ENCODE results near the gene FAM53B. TPM values are rescaled to one million over a fixed set of nuclear protein-coding genes. Genes with fewer than 3 reads are reported as not detected.

FAM53B gene
- total and polyA plus RNA-seq, 12 donors = 11.6 to 42.9 (median 29.1) TPM

DNA sequence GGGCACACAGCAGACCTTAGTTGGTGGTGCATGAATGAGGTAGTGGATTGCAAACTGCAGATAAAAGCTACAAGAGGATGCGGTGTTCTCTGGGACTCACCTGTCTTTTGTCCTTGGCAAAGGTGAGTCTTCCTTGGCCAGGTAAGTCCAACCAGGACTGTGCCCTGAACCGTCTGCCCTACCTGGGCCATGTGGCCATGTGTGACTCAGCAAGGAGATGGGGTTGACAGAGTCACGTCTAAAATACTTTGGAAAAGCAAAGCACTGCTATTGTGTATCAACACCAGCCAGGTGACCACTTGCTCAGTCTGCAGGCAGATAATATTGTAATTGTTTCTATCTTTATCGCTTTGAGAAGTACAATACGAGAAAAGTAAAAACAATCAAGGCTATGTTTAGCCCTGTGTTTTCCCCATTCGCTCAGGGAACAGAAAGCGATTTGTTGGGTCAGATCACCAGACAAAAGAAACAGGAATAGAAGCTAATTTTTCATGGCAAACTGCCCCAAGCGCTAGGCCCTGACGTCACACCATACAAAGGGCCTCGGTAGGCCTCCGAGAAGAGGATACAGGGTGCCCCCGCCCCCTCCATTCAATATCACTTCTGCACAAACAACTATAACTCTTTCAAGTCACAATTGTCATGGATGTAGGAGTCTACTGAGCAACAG, 57.3 kb downstream of the FAM53B start:
- H3K4me3 ChIP-seq = no peak overlapping the region
- no peaks in the 10 kb centered on the region for H3K9me3 ChIP-seq
- H3K27ac ChIP-seq = peak overlapping the region; percentile 51 to 87 (median 75)
- ATAC-seq (peak; percentile 13 to 88 (median 76)), DNase-seq (peak; percentile 45 to 88)
- peaks cover 23 to 100% (median 91%) of the 10 kb centered on the region in 9 donors for H3K4me1 ChIP-seq
- peaks cover 0 to 26% (median 2%) of the 10 kb centered on the region in 9 donors for H3K36me3 ChIP-seq
- 32 to 36% methylated on average over 12 of the region's 12 CpGs for WGBS, 2 donors
- intact Hi-C loops (cut with DNase I) = loop anchor here in 2 of 10 donors (10.0 kb wide), 1 partner anchor 48 kb away; no protein-coding TSS in a partner anchor
- H3K27me3 ChIP-seq = no peaks in the 10 kb centered on the region
- TF ChIP-seq, protein P1, sequence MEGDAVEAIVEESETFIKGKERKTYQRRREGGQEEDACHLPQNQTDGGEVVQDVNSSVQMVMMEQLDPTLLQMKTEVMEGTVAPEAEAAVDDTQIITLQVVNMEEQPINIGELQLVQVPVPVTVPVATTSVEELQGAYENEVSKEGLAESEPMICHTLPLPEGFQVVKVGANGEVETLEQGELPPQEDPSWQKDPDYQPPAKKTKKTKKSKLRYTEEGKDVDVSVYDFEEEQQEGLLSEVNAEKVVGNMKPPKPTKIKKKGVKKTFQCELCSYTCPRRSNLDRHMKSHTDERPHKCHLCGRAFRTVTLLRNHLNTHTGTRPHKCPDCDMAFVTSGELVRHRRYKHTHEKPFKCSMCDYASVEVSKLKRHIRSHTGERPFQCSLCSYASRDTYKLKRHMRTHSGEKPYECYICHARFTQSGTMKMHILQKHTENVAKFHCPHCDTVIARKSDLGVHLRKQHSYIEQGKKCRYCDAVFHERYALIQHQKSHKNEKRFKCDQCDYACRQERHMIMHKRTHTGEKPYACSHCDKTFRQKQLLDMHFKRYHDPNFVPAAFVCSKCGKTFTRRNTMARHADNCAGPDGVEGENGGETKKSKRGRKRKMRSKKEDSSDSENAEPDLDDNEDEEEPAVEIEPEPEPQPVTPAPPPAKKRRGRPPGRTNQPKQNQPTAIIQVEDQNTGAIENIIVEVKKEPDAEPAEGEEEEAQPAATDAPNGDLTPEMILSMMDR (IDR thresholded peaks at IDR 0.05) = no peak

DNA sequence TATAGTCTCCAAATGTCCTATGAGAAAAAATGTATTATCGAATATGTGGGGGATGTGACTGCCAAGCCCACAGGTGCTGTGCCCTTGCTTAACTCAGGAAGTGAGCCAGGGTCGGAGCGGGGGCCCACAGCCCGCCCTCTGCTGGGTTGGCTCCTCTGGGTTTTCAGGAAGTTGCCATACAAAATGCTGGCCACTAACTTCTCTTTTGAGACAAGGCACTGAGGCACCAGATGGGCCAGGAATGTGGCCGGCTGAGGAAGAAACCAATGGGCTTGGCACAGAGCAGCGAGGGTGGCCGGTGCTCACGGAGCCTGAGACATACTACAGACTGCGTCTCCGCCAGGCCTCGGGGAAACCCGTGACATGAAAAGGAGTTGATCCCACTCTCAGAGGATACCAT, 58.9 kb downstream of the FAM53B start:
- ATAC-seq = peak; percentile 20 to 58 (median 42)
- DNase-seq = peak in 1 of 2 donors; percentile 58
- Histone ChIP-seq H3K27ac (peak overlapping the region; percentile 34 to 87 (median 75)), H3K4me1 (peaks cover 20 to 99% (median 93%) of the 10 kb centered on the region in 9 donors), H3K36me3 (peaks cover 0 to 34% (median 12%) of the 10 kb centered on the region in 9 donors), H3K4me3 (no peak overlapping the region), H3K27me3 (no peaks in the 10 kb centered on the region), H3K9me3 (no peaks in the 10 kb centered on the region)
- 42 to 46% methylated on average over 12 of the region's 12 CpGs for WGBS, 2 donors
- TF ChIP-seq, protein P1 (IDR thresholded peaks at IDR 0.05) = peak in 1 of 9 donors; percentile 10
- intact Hi-C loops (cut with DNase I) = loop anchor here in 2 of 10 donors (10.0 kb wide), 1 partner anchor 50 kb away; no protein-coding TSS in a partner anchor

DNA sequence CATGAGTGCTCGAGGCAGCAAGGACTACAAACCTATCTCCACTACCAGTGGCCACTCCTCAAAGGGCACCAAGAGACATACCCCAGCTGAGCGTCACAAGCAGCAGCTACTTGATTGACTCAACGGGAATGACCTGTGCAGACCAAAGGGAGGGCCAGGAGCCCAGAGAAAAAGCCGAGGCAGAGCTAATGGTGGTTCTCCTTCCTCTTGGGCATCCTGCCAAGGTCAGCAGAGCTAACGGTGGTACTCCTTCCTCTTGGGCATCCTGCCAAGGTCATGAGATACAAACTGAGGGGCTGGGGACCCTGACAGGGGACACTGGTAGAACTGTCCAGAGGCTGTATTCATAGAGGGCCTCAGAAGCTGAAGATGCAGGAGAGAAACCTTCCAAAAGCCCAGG, 60.4 kb downstream of the FAM53B start:
- ATAC-seq (no peak), DNase-seq (peak in 1 of 2 donors; percentile 8)
- Histone ChIP-seq H3K36me3 (peaks cover 0 to 27% (median 12%) of the 10 kb centered on the region in 9 donors), H3K27me3 (no peaks in the 10 kb centered on the region), H3K4me1 (peaks cover 23 to 99% (median 92%) of the 10 kb centered on the region in 9 donors), H3K27ac (peak overlapping the region in 8 of 10 donors; percentile 20 to 87 (median 76)), H3K4me3 (no peak overlapping the region), H3K9me3 (no peaks in the 10 kb centered on the region)
- 50 to 52% methylated on average over 5 of the region's 5 CpGs for WGBS, 2 donors
- intact Hi-C loops (cut with DNase I) = loop anchor here in 2 of 10 donors (10.0 kb wide), 1 partner anchor 51 kb away; no protein-coding TSS in a partner anchor
- TF ChIP-seq, protein P1 (IDR thresholded peaks at IDR 0.05) = no peak

DNA sequence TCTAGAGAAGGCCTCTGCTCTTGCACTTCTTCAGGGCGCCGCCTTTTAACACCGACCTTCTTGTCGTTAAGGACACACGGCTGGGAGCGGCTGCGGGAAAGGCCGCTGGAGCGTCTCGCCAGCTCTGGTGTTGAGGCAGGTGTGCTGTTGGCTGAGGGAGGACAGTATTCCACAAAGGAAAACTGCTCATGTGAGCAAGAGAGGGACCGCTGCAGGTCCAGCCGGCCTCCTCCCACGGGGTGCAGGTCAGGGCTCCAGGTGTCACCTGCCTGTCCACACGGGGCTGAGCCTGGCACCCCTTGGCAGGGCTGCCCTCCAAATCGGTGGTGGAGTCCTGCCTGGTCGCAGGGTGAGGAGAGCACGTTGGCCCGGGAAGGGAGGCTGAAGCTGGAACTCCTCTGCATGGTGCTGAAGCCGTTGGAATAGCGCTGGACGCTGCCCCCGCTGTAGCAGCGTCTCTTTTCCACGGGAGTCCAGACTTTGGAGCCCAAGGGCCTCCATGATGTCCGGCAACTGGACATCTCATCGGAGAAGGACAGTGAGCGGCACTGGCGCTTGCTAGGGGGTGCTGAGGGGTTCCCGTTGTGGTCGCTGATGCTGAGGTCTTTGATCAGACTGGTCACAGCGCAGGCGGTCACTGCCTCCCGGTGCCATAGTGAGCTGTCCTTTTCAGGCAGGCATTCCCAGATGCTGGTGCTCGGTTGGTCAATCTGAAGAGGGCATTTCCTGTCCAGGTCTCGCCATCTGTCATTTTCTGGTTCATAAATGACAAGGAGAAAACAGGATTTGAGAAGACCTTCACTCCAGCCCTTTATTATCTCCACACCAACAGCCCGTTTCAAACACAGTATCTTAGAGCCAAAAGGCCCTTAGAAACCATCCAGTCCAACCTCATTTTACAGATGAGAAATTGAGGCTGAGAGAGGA, 62.3 kb downstream of the FAM53B start:
- H3K36me3 ChIP-seq = peaks cover 0 to 27% (median 12%) of the 10 kb centered on the region in 9 donors
- no peaks in the 10 kb centered on the region for H3K9me3 ChIP-seq
- ATAC-seq (no peak), DNase-seq (peak in 1 of 2 donors; percentile 11)
- intact Hi-C loops (cut with DNase I) = loop anchor here in 2 of 10 donors (10.0 kb wide), 1 partner anchor 53 kb away; no protein-coding TSS in a partner anchor
- 95 to 96% methylated on average over 36 of the region's 36 CpGs for WGBS, 2 donors
- TF ChIP-seq, protein P1 (IDR thresholded peaks at IDR 0.05) = no peak
- H3K27ac ChIP-seq = peak overlapping the region in 4 of 10 donors; percentile 26 to 87 (median 57)
- no peaks in the 10 kb centered on the region for H3K27me3 ChIP-seq
- H3K4me3 ChIP-seq = no peak overlapping the region
- H3K4me1 ChIP-seq = peaks cover 29 to 99% (median 92%) of the 10 kb centered on the region in 9 donors
